Pancreas (tissue), 10 donors: ENCODE results near the gene DGCR6L. TPM values are rescaled to one million over a fixed set of nuclear protein-coding genes. Genes with fewer than 3 reads are reported as not detected.
"Not testable (repeated sequence)": the region's sequence is repeated elsewhere in the genome, so short reads cannot be mapped to it uniquely, and the experiment has no call there.

Experiments
- ATAC-seq, 4 donors: fragments of 200-7000 bp; cut with Tn5 transposase; one replicate each; pipeline versions ENCODE4 v1.8.0 to v1.9.1; 2020; ENCODE audit warnings: mild to moderate bottlenecking in 4 of 4, moderate library complexity in 4 of 4
- DNase-seq, 6 donors: peaks; one replicate each; pipeline ENCODE4 v3.0.0-alpha.2; 2020
- FAIRE-seq: peaks from 2 replicates; lab custom pipeline; 2012; peaks lifted over from hg19 to GRCh38; lab: Jason Lieb, UNC
- H3K27ac ChIP-seq, 4 donors: fragments of 200-600 bp; sonication (generic); 1 replicate in 3 of 4; 2 replicates in 1 of 4; pipeline versions ENCODE4 v1.5.0 to v1.8.0; 2020
- H3K27me3 ChIP-seq, 4 donors: fragments of 200-600 bp; one replicate each; pipeline ENCODE4 v1.8.0; 2021
- H3K36me3 ChIP-seq, 3 donors: fragments of 200-600 bp; sonication (generic) in 1 of 3; one replicate each; pipeline versions ENCODE4 v1.5.0 to v1.8.0; 2020 to 2021
- H3K4me1 ChIP-seq, 3 donors: fragments of 200-600 bp; one replicate each; pipeline ENCODE4 v1.8.0; 2021
- H3K4me3 ChIP-seq, 4 donors: fragments of 200-600 bp; sonication (generic) in 2 of 4; one replicate each; pipeline versions ENCODE4 v1.5.0 to v1.8.0; 2020 to 2021
- H3K9me3 ChIP-seq, 4 donors: fragments of 200-600 bp; one replicate each; pipeline ENCODE4 v1.8.0; 2021
- WGBS, 2 donors: extraction: QIAGEN DNeasy Blood & Tissue Kit; methylation state at CpG; one replicate each; pipeline ENCODE4 v1.1.7; 2013; 5-methylcytosine and 5-hydroxymethylcytosine counted together
- intact Hi-C, 3 donors: fragments of 100-400 bp; cut with DNase I; formaldehyde crosslinking; loops; one replicate each; pipeline versions ENCODE4 v1.11.1 to v1.14.2; 2022
- polyA plus RNA-seq, 2 donors: library from polyadenylated mRNA; stranded (reverse); fragments of 200-250 nt; gene quantifications; one replicate each; pipeline ENCODE4 v1.2.3, GENCODE V29; 2013
- total RNA-seq, 6 donors: library from RNA; stranded (reverse); fragmentation: NEBNext Ultra II Directional in 4 of 6; extraction: Animal tissue kit (Norgen Biotek cat#: 25700) in 4 of 6; gene quantifications; one replicate each; pipeline versions ENCODE4 v1.2.1 to v1.2.4, GENCODE V29; 2021 to 2023
- TF ChIP-seq, protein P1 (sequence below), 4 donors: fragments of 200-600 bp; sonication (generic) in 3 of 4; IDR thresholded peaks; one replicate each; pipeline versions ENCODE4 v1.5.0 to v1.8.0; 2021; ENCODE audit warnings: antibody characterized with exemption in 4 of 4
- donor health status: healthy with polysubstance abuse.
- donor health status: DM: no; HTN: no; CAD: no; lungs with moderate emphysema.
- donor health status: DM: no; HTN: no; CAD: no.
- donor health status: control.
- donor health status: control.
- donor health status: Bipolar disorder and iron deficiency.
- donor health status: DM: yes; HTN: yes; CAD: no.
- donor health status: DM: no; HTN: no; CAD: no.
- donor health status: DM: no; HTN: no; CAD: no.
- donor health status: DM: yes; HTN: yes; CAD: no.

Gene DGCR6L
- total and polyA plus RNA-seq, 8 donors: 17.2 to 53.4 (median 22.2) TPM

DNA sequence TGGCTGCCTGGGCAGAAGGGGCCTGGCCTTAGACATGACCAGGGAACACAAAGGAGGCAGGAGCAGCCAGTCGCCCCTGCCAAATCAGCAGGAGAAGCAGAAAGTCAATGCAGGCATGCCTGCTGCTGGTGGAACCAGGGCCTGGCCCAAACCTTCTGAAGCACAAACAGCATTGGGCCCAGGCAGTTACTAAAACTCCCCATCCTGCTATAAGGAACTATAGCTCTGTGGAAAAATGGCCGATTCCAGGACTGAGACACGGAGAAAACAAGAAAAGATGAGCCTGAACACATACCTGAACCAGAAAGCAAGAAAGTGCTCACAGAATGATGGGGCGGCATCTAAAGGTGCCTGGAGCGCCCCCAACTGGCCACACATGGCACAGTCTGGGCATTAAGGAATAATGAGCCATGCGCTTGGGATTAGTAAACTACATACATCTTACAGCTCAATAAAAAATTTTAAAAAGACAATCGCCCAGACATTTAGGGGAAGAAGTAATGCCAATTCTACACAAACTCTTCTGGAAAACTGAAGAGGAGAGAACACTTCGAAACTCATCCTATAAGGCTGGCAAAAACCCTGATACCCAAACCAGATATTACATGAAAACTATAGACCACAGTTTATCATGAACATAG, 2.3 kb downstream of the DGCR6L start:
- TF ChIP-seq, protein P1, sequence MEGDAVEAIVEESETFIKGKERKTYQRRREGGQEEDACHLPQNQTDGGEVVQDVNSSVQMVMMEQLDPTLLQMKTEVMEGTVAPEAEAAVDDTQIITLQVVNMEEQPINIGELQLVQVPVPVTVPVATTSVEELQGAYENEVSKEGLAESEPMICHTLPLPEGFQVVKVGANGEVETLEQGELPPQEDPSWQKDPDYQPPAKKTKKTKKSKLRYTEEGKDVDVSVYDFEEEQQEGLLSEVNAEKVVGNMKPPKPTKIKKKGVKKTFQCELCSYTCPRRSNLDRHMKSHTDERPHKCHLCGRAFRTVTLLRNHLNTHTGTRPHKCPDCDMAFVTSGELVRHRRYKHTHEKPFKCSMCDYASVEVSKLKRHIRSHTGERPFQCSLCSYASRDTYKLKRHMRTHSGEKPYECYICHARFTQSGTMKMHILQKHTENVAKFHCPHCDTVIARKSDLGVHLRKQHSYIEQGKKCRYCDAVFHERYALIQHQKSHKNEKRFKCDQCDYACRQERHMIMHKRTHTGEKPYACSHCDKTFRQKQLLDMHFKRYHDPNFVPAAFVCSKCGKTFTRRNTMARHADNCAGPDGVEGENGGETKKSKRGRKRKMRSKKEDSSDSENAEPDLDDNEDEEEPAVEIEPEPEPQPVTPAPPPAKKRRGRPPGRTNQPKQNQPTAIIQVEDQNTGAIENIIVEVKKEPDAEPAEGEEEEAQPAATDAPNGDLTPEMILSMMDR (IDR thresholded peaks at IDR 0.05): peak in 3 of 4 donors; percentile 21 to 32 (median 24)
- H3K36me3 ChIP-seq, H3K27me3 ChIP-seq, intact Hi-C loops, FAIRE-seq, H3K27ac ChIP-seq, H3K4me3 ChIP-seq, H3K9me3 ChIP-seq, ATAC-seq: not testable (repeated sequence)
- H3K4me1 ChIP-seq: peaks cover 5 to 23% (median 6%) of the 10 kb centered on the region in 3 donors
- DNase-seq: peak in 1 of 6 donors; percentile 37
- 42 to 58% methylated on average over 7 to 8 of the region's 8 CpGs for WGBS, 2 donors

DNA sequence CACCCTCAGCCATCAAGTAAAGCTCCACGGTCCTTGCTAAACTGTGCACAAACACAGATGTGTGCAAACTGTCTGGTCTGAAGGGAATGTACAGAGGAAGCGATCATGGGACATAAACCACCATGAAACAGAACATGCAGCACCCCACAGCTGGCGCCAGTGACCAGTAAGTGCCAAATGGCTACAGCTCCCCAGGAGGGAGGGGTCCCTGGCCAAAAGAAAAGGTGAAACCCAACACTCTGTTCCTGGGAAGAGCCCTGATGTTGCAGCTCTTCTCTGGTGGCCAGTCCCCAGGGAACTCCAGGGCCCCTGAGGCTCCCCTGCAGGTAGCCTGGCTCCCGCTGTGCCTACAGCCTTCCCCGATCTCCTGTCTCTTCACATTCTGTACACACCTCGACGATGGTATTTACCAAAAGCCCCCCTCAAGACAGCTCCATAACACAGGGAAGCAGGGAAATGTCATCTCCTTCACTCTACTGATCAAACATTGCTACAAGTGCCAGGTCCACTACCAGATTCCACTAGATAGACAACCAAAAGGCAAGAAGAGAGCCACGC, 2.9 kb downstream of the DGCR6L start:
- intact Hi-C loops: no loop called here
- H3K27ac ChIP-seq: no peak overlapping the region
- TF ChIP-seq, protein P1 (IDR thresholded peaks at IDR 0.05): no peak
- no peaks in the 10 kb centered on the region for H3K36me3 ChIP-seq
- ATAC-seq (no peak), FAIRE-seq (no peak), DNase-seq (peak in 2 of 6 donors; percentile 5 to 11)
- no peaks in the 10 kb centered on the region for H3K9me3 ChIP-seq
- peaks cover 5 to 23% (median 6%) of the 10 kb centered on the region in 3 donors for H3K4me1 ChIP-seq
- H3K27me3 ChIP-seq: no peaks in the 10 kb centered on the region
- WGBS, 2 donors: 87 to 89% methylated on average over 8 of the region's 8 CpGs
- no peak overlapping the region for H3K4me3 ChIP-seq

DNA sequence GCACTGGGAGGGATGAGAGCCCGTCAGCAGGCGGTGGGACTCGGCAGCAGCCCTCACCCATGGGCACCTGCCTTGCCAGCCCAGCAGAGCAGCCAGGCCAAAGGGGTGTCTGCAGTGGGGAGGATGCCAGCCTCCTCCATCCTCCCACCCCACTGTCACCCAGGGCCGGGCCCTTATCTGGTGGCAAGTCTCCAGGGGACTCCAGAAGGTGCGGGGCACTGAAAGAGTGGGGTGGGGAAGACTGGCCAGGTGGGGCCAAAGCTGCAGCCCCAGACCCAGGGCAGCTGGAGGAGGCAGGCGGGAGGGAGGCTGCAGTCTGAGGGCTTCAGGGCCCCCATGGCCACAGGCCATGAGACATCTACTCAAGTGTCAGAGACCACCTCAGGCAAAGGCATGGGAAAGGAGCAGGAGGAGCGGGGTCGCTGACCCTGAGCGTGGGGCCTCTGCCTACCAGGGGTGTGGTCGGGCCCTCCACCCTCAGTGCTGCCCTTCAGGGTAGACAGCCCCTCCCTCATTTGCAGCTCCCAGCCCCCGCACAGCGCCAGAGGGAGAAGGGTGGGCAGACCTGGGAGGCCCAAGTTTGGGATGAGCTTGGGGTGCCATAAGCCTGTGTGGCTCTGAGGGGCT, 3.5 kb downstream of the DGCR6L start:
- Histone ChIP-seq H3K27me3 (no peaks in the 10 kb centered on the region), H3K9me3 (no peaks in the 10 kb centered on the region), H3K36me3 (no peaks in the 10 kb centered on the region), H3K4me3 (no peak overlapping the region), H3K4me1 (peaks cover 5 to 23% (median 6%) of the 10 kb centered on the region in 3 donors), H3K27ac (no peak overlapping the region)
- peak in 4 of 6 donors; percentile 8 to 58 (median 31) for DNase-seq
- WGBS, 2 donors: 81 to 85% methylated on average over 9 to 12 of the region's 12 CpGs
- TF ChIP-seq, protein P1 (IDR thresholded peaks at IDR 0.05): no peak
- FAIRE-seq: no peak
- intact Hi-C loops: no loop called here
- no peak for ATAC-seq

DNA sequence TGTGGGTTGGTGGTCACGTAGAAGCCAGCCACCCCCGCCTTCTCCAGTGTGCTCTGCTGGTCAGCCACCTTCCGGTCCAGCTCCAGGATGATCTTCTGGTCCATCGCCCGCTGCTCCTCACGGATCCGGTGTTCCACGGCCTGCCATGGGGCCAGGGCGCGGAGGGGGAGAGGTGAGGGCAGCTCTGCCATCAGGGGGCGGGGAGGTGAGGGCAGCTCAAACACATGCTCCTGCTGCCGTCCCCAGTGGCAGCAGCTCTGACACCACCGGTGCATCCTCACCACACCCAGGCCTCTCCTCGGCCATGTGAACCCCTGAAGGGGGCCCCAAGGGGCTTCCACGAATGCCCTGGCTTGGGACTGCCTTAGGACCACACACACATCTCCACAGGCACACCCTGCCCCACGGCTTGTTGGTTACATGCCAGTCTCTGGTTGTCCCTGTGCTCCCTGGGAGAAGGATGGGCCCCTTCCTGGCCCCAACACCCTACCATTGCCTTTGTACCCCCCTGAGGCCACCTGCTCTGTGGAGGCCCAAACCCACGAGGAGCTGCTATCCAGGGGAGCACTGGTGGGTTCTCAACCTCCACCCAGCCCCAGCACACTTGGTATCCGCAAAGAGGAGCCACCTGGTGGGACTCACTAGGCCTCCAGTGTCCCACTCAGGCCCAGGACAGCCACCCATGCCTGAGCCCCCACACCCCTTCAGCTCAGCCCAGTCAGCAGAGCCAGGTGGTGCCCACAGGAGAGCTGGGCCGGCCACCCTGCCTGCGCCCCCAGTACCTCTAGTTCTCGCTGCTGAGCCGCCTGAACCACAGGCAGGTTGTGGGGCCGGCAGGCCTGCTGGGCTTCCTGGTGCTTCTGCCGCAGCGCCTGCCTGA, 4.3 kb downstream of the DGCR6L start:
- ATAC-seq (no peak), DNase-seq (peak in 4 of 6 donors; percentile 8 to 70 (median 30)), FAIRE-seq (no peak)
- H3K9me3 ChIP-seq: no peaks in the 10 kb centered on the region
- no peak overlapping the region for H3K27ac ChIP-seq
- H3K27me3 ChIP-seq: no peaks in the 10 kb centered on the region
- no peaks in the 10 kb centered on the region for H3K36me3 ChIP-seq
- H3K4me3 ChIP-seq: no peak overlapping the region
- intact Hi-C loops: no loop called here
- peaks cover 5 to 17% (median 6%) of the 10 kb centered on the region in 3 donors for H3K4me1 ChIP-seq
- WGBS, 2 donors: 89% methylated on average over 24 to 25 of the region's 25 CpGs
- TF ChIP-seq, protein P1 (IDR thresholded peaks at IDR 0.05): no peak

DNA sequence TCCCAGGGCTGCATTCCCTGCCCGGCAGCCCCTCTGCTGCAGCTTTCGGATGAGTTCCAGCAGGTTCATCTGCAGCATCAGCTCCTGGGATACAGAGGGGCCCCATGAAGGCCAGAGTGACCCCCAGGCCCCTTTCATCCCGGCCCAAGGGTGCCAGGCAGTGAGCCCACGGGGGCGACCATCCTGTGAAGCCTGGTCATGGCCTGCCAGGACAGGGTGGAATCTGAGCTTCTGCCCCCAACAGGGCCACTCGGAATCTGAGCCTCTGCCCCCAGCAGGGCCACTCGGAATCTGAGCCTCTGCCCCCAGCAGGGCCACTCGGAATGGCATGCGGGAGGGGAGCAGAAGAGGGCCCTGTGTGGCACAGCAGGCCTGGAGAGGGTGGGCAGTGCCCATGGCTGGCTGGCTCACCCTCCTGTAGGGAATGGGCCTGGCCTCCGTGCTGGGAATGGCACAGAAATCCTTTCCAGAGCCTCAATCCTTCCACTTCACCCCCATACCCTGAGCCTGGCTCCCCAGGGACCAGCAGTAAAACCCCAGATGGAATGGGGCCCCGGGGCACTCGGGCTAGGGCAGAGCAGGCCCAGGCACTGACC, 5.0 kb downstream of the DGCR6L start:
- intact Hi-C loops, FAIRE-seq, H3K4me3 ChIP-seq, H3K36me3 ChIP-seq, H3K9me3 ChIP-seq, H3K27me3 ChIP-seq, H3K27ac ChIP-seq, ATAC-seq: not testable (repeated sequence)
- H3K4me1 ChIP-seq: peaks cover 5 to 16% (median 6%) of the 10 kb centered on the region in 3 donors
- 89% methylated on average over 10 to 12 of the region's 12 CpGs for WGBS, 2 donors
- peak in 1 of 6 donors; percentile 47 for DNase-seq

DNA sequence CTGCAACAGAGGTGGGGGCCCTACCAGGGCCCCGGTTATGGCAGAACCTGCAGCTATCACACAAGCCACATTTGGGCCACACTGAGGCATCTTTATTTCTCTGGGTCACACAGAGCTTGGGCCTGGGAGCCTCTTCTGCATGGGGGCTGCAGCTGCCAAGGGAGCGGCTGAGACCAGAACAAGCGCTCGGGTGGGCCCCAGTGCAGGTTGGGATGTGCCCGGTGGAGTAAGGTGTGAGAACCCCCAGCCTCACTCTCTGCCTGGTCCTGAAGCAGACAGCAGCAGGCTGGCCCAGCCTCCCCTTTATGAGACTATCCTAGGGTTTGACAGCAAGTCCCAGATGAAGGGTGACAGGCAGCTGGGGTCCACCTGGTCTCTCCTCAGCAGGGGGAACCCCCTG, 5.7 kb downstream of the DGCR6L start:
- H3K27me3 ChIP-seq, H3K36me3 ChIP-seq, ATAC-seq, H3K9me3 ChIP-seq, intact Hi-C loops, FAIRE-seq, H3K4me3 ChIP-seq, H3K27ac ChIP-seq: not testable (repeated sequence)
- WGBS, 2 donors: 84 to 96% methylated on average over 3 to 5 of the region's 5 CpGs
- peak in 1 of 6 donors; percentile 4 for DNase-seq
- H3K4me1 ChIP-seq: peaks cover 5 to 16% (median 6%) of the 10 kb centered on the region in 3 donors
